ENCODE data around the gene CTIF. TPM values are rescaled to one million over a fixed set of nuclear protein-coding genes. Genes with fewer than 3 reads are reported as not detected.

Gene CTIF
- total RNA-seq, 1 experiment from 2014 or later = 95.8 TPM

DNA sequence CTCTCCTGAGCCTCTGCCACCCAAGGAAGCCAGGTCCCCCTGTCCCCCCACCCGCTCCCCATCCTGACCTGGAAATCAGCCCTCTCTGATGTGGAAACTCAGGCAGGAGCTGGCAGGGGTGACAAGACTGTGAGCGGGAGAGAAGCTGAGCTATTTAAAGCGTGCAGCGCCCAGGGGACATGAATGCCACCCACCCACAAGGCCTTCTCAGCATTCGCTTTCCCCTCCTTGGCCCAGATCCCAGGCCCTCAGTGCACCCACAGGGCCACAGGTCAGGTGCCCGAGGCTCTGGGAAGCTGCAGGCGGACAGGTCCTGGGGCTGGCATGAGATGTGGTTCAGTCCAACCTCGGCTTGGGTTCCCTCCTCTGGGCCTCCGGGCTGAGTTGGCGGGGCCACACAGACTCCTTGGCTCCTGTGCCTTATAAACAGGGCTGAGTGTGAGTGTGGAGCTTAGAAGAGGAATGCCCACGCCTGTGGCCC, 243.6 kb downstream of the CTIF start:
- BruUV-seq (replicated peaks) = no TSS peak
- Mint-ChIP-seq H3K4me1 (ENCODE audit: insufficient read depth, unreplicated experiment) (peaks cover 3% of the 10 kb centered on the region), H3K36me3 (ENCODE audit: insufficient read depth, unreplicated experiment) (peaks cover 5% of the 10 kb centered on the region)

DNA sequence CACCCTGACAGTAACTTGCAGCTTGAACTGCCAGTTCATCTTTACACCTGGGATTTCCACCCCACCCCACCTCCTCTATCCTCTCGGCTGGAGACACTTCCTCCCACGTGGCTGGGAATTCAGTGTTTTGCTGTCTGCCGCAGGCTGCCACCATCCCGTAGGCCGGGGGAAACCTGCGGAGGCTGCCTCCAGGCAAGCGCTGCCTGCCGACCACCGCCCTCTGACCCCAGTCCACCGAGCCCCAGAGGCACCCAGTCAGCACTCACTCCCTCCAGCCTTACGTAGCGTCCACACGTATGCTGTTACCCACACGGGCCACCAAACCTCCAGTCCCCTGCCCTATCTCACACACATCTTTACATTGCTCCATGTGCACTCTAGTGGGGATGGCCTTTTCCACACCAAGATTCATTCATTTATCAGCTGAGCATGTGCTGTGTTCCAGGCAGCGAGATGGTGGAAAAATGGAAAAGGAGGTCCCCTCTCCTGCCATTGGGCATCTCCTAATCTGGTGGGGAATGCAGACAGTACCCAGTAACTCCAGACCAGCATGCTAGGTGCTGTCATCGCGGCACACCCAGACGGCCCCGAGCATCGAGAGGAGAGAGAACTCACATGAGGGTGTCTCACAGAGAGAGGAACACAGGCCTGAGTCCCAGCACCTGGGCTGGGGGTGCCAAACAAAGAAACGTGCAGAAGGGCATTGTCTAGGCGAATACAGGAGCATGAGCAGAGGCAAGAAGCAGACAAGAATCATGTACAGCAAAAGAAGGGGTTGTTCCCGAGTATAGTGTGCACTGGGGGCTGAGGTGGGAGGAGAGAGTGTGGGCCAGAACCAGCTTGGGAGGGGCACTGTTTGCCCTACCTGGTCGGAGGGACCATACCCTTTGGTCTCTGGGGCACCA, 245.0 kb downstream of the CTIF start:
- POLR2A ChIA-PET = no interaction called here
- TF ChIP-seq, protein P1, sequence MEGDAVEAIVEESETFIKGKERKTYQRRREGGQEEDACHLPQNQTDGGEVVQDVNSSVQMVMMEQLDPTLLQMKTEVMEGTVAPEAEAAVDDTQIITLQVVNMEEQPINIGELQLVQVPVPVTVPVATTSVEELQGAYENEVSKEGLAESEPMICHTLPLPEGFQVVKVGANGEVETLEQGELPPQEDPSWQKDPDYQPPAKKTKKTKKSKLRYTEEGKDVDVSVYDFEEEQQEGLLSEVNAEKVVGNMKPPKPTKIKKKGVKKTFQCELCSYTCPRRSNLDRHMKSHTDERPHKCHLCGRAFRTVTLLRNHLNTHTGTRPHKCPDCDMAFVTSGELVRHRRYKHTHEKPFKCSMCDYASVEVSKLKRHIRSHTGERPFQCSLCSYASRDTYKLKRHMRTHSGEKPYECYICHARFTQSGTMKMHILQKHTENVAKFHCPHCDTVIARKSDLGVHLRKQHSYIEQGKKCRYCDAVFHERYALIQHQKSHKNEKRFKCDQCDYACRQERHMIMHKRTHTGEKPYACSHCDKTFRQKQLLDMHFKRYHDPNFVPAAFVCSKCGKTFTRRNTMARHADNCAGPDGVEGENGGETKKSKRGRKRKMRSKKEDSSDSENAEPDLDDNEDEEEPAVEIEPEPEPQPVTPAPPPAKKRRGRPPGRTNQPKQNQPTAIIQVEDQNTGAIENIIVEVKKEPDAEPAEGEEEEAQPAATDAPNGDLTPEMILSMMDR (IDR thresholded peaks at IDR 0.05; ENCODE audit: unreplicated experiment) = no peak
- no TSS peak for BruUV-seq (replicated peaks)
- Mint-ChIP-seq H3K27me3 (ENCODE audit: insufficient read depth, unreplicated experiment) (no peaks in the 10 kb centered on the region), H3K36me3 (ENCODE audit: insufficient read depth, unreplicated experiment) (peaks cover 5% of the 10 kb centered on the region), H3K9me3 (ENCODE audit: unreplicated experiment) (no peaks in the 10 kb centered on the region), H3K27ac (ENCODE audit: low read depth, unreplicated experiment) (no peak overlapping the region), H3K4me3 (ENCODE audit: unreplicated experiment) (no peak overlapping the region), H3K4me1 (ENCODE audit: insufficient read depth, unreplicated experiment) (no peaks in the 10 kb centered on the region)
- no peak for DNase-seq (ENCODE audit: unreplicated experiment)
- intact Hi-C loops (cut with micrococcal nuclease) = no loop called here
- CTCF ChIA-PET = interaction anchor here (0.6 to 1.0 kb wide), 3 partner anchors 9 to 107 kb away, joined by 3 read pairs; no protein-coding TSS in a partner anchor

More for the DNA sequence above, 243.6 kb downstream of the CTIF start:
- TF ChIP-seq, protein P1 (IDR thresholded peaks at IDR 0.05; ENCODE audit: unreplicated experiment) = no peak
- H3K4me3 Mint-ChIP-seq (ENCODE audit: unreplicated experiment) = no peak overlapping the region
- no peaks in the 10 kb centered on the region for H3K9me3 Mint-ChIP-seq (ENCODE audit: unreplicated experiment)
- ChIA-PET POLR2A (interaction anchor here (1.0 kb wide), 1 partner anchor 11 kb away, joined by 3 read pairs; no protein-coding TSS in a partner anchor), CTCF (interaction anchor here (0.6 to 0.7 kb wide), 2 partner anchors 9 to 405 kb away, joined by 3 read pairs; no protein-coding TSS in a partner anchor)
- H3K27ac Mint-ChIP-seq (ENCODE audit: low read depth, unreplicated experiment) = no peak overlapping the region
- no peaks in the 10 kb centered on the region for H3K27me3 Mint-ChIP-seq (ENCODE audit: insufficient read depth, unreplicated experiment)
- intact Hi-C loops (cut with micrococcal nuclease) = no loop called here
- no peak for DNase-seq (ENCODE audit: unreplicated experiment)

DNA sequence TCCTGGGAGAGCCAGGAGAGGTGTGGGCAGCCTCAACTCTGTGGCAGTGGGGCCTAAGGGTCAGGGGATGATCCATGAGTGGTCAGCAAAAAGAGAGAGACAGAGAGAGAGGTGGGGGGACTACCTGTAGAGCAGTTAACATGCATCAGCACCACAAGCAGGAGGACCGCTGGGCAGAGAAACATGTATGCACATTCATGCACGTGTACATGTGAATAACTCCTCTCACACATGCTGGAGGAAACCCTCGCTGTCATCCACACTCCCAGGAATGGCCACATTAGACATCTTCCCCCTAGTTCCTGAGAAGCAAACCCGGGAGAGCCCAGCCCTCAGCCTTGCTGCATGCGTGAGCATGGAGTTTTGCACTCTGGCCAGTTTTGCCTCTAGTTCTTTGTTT, 245.8 kb downstream of the CTIF start:
- intact Hi-C loops (cut with micrococcal nuclease) = no loop called here
- no peak for DNase-seq (ENCODE audit: unreplicated experiment)
- ChIA-PET POLR2A (no interaction called here), CTCF (interaction anchor here (0.6 to 0.7 kb wide), 2 partner anchors 8 to 452 kb away, joined by 3 read pairs; no protein-coding TSS in a partner anchor)
- no peaks in the 10 kb centered on the region for H3K9me3 Mint-ChIP-seq (ENCODE audit: unreplicated experiment)
- BruUV-seq (replicated peaks) = no TSS peak
- no peaks in the 10 kb centered on the region for H3K4me1 Mint-ChIP-seq (ENCODE audit: insufficient read depth, unreplicated experiment)
- H3K36me3 Mint-ChIP-seq (ENCODE audit: insufficient read depth, unreplicated experiment) = peaks cover 9% of the 10 kb centered on the region
- H3K4me3 Mint-ChIP-seq (ENCODE audit: unreplicated experiment) = no peak overlapping the region
- no peaks in the 10 kb centered on the region for H3K27me3 Mint-ChIP-seq (ENCODE audit: insufficient read depth, unreplicated experiment)
- no peak overlapping the region for H3K27ac Mint-ChIP-seq (ENCODE audit: low read depth, unreplicated experiment)
- TF ChIP-seq, protein P1 (IDR thresholded peaks at IDR 0.05; ENCODE audit: unreplicated experiment) = no peak

DNA sequence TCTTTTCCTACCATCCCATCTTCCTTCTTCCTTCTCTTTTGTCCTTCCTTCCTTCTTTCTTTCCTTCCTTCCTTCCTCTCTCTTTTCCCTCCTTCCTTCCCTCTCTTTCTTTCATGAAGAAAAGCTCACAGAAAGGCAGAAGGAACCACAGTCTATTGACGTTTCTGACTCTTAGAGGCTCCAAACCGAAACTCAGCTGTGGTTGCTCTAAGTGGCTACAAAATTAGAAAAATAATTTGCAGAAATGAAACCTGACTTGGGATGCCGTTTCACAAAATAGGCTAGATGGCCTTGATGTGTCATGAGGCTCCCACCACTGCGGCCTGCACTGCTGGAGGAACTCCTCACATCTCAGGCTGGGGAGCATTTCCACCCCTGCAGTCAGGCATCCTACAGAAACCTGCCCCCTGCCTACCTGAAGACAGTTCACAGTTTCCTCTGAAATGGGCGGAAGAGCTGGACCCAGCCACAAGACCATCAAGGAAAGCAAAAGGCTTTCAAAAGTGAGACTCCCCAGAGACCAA, 246.3 kb downstream of the CTIF start:
- Mint-ChIP-seq H3K4me1 (ENCODE audit: insufficient read depth, unreplicated experiment) (no peaks in the 10 kb centered on the region), H3K4me3 (ENCODE audit: unreplicated experiment) (no peak overlapping the region), H3K9me3 (ENCODE audit: unreplicated experiment) (no peaks in the 10 kb centered on the region), H3K27me3 (ENCODE audit: insufficient read depth, unreplicated experiment) (no peaks in the 10 kb centered on the region), H3K27ac (ENCODE audit: low read depth, unreplicated experiment) (no peak overlapping the region), H3K36me3 (ENCODE audit: insufficient read depth, unreplicated experiment) (peaks cover 9% of the 10 kb centered on the region)
- TF ChIP-seq, protein P1 (IDR thresholded peaks at IDR 0.05; ENCODE audit: unreplicated experiment) = no peak
- ChIA-PET POLR2A (no interaction called here), CTCF (interaction anchor here (0.6 to 1.3 kb wide), 2 partner anchors 8 to 452 kb away, joined by 3 to 8 read pairs; no protein-coding TSS in a partner anchor)
- no peak for DNase-seq (ENCODE audit: unreplicated experiment)
- intact Hi-C loops (cut with micrococcal nuclease) = no loop called here
- BruUV-seq (replicated peaks) = no TSS peak

All from MCF 10A (cell line).